HepG2 (cell line): ENCODE data around the gene CDCP2. TPM values are rescaled to one million over a fixed set of nuclear protein-coding genes. Genes with fewer than 3 reads are reported as not detected.

Source experiments
- ATAC-seq: fragments of 200-7000 bp; cut with Tn5 transposase; 3 replicates; pipeline ENCODE4 v1.9.1; 2020; ENCODE audit warnings: mild to moderate bottlenecking, moderate library complexity
- BruUV-seq: library from RNA; stranded (reverse); fragments of 400-500 nt; replicated peaks from 2 replicates; lab custom pipeline; 2021; lab: Mats Ljungman, UMichigan
- CTCF ChIA-PET: fragments of 300-600 bp; formaldehyde crosslinking; extraction: SDS; loops from one replicate; lab custom pipeline; 2021; ENCODE audit warnings: low total read pairs, inconsistent platforms, low intra/inter-chr PET ratio; lab: Yijun Ruan, JAX
- POLR2A ChIA-PET: fragments of 350-600 bp; sonication (Branson Sonifier 250); formaldehyde crosslinking; loops from one replicate; lab custom pipeline; 2020; ENCODE audit warnings: antibody characterized with exemption, inconsistent platforms; lab: Yijun Ruan, JAX
- DNase-seq: peaks from one replicate; pipeline ENCODE4 v3.0.0-alpha.2; 2015; ENCODE audit warnings: low spot score
- FAIRE-seq: peaks from 3 replicates; lab custom pipeline; 2011; peaks lifted over from hg19 to GRCh38; lab: Jason Lieb, UNC
- H2AFZ ChIP-seq: one replicate; pipeline ENCODE4 v1.6.1; 2011; ENCODE audit warnings: low read length, inconsistent platforms
- H3K27ac ChIP-seq: fragments of 300-600 bp; 3 replicates; pipeline ENCODE4 v1.8.0; 2011; ENCODE audit warnings: mixed run types, mild to moderate bottlenecking, mixed read lengths, low read length, inconsistent platforms; ENCODE audit not compliant: insufficient read depth; ENCODE audit errors: extremely low read length
- H3K27me3 ChIP-seq, 2 experiments: fragments of 200-600 bp in 1 of 2; 2 replicates in 1 of 2; 3 replicates in 1 of 2; pipeline versions ENCODE4 v1.6.0 to v1.8.0; 2011; ENCODE audit warnings: low read length in 2 of 2, mild to moderate bottlenecking in 2 of 2, moderate library complexity in 2 of 2, inconsistent platforms in 1 of 2; ENCODE audit not compliant: insufficient read depth in 2 of 2, control insufficient read depth in 1 of 2
- H3K36me3 ChIP-seq, 2 experiments: fragments of 200-600 bp in 1 of 2; replicated peaks in 1 of 2; 2 replicates in 1 of 2; 3 replicates in 1 of 2; pipeline versions ENCODE4 v1.5.1 to v1.8.0; 2011; ENCODE audit warnings: low read length in 2 of 2, inconsistent platforms in 1 of 2; ENCODE audit not compliant: insufficient read depth in 2 of 2, control insufficient read depth in 1 of 2
- H3K4me1 ChIP-seq: 2 replicates; pipeline ENCODE4 v1.5.1; 2012; ENCODE audit warnings: low read length, inconsistent platforms; ENCODE audit not compliant: insufficient read depth
- H3K4me2 ChIP-seq: 2 replicates; pipeline ENCODE4 v1.6.0; 2011; ENCODE audit warnings: low read depth, low read length, inconsistent platforms
- H3K4me3 ChIP-seq, 3 experiments: fragments of 200-600 bp in 1 of 3; sonication (generic), shearing (Covaris generic) in 1 of 3; replicated peaks in 1 of 3; 2 replicates each; pipeline ENCODE4 v1.5.1; 2011 to 2016; ENCODE audit warnings: low read length in 3 of 3, inconsistent platforms in 2 of 3, low read depth in 2 of 3, mild to moderate bottlenecking in 2 of 3, control low read depth in 1 of 3, mixed read lengths in 1 of 3; ENCODE audit not compliant: insufficient read depth in 1 of 3
- H3K79me2 ChIP-seq: one replicate; pipeline ENCODE4 v1.6.1; 2011; ENCODE audit warnings: low read length, inconsistent platforms; ENCODE audit not compliant: insufficient read depth
- H3K9ac ChIP-seq: 2 replicates; pipeline ENCODE4 v1.6.0; 2011; ENCODE audit warnings: mild to moderate bottlenecking, low read depth, low read length, inconsistent platforms; ENCODE audit not compliant: insufficient read depth
- H3K9me3 ChIP-seq: 2 replicates; pipeline ENCODE4 v1.5.1; 2012; ENCODE audit warnings: mild to moderate bottlenecking, low read length
- H4K20me1 ChIP-seq: 2 replicates; pipeline ENCODE4 v1.6.0; 2011; ENCODE audit warnings: inconsistent platforms, mild to moderate bottlenecking, low read length, moderate library complexity; ENCODE audit not compliant: insufficient read depth
- DZIP1 ChIP-seq: sonication (generic); formaldehyde crosslinking; IDR thresholded peaks from 2 replicates; pipeline ENCODE4 v1.5.0; 2020; ENCODE audit warnings: mild to moderate bottlenecking, missing genetic modification reagents
- ELF3 ChIP-seq: IDR thresholded peaks from 2 replicates; pipeline ENCODE4 v1.6.1; 2016; ENCODE audit warnings: missing genetic modification reagents, missing compliant biosample characterization
- FOXA3 ChIP-seq: IDR thresholded peaks from 2 replicates; pipeline ENCODE4 v1.6.1; 2016; ENCODE audit warnings: missing genetic modification reagents, missing compliant biosample characterization
- PREB ChIP-seq: sonication (generic); formaldehyde crosslinking; IDR thresholded peaks from 2 replicates; pipeline ENCODE4 v1.4.0; 2020; ENCODE audit warnings: missing genetic modification reagents
- SMARCE1 ChIP-seq: fragments of 450-650 bp; IDR thresholded peaks from 2 replicates; pipeline ENCODE4 v1.6.1; 2017; ENCODE audit warnings: borderline replicate concordance
- SMC3 ChIP-seq: IDR thresholded peaks from 2 replicates; pipeline ENCODE4 v1.6.1; 2011; ENCODE audit warnings: low read length, improper control_type of control experiment
- SPEN ChIP-seq: sonication (generic); formaldehyde crosslinking; IDR thresholded peaks from 2 replicates; pipeline ENCODE4 v1.5.1; 2020; ENCODE audit warnings: low read depth, mild to moderate bottlenecking, missing genetic modification reagents
- ZNF382 ChIP-seq: sonication (generic); formaldehyde crosslinking; IDR thresholded peaks from 2 replicates; pipeline ENCODE4 v1.5.0; 2020; ENCODE audit warnings: missing genetic modification reagents, mild to moderate bottlenecking, borderline replicate concordance
- WGBS: methylation state at CpG from one replicate; pipeline ENCODE4 v1.1.6; 2017; ENCODE audit warnings: low lambda C conversion rate; 5-methylcytosine and 5-hydroxymethylcytosine counted together
- in situ Hi-C: cut with HindIII; loops from 2 replicates; pipeline ENCODE4 v1.10.0; 2017; ENCODE audit warnings: low pct_unique_long_range_greater_than_20kb; ENCODE audit not compliant: extremely low pct_ligation_motif_present
- intact Hi-C: fragments of 100-400 bp; cut with micrococcal nuclease; formaldehyde crosslinking; loops from one replicate; pipeline ENCODE4 v1.10.0; 2022; ENCODE audit not compliant: unreplicated experiment
- polyA plus RNA-seq, 8 experiments: library from polyadenylated mRNA; depleted of rRNA in 3 of 8; stranded (reverse) in 7 of 8; unstranded in 1 of 8; fragments of >200 nt; fragmentation: Illumina TruSeq in 4 of 8; extraction: Trizol in 4 of 8; gene quantifications; 2 replicates each; pipeline versions ENCODE4 v1.2.1 to v1.2.3, GENCODE V29; 2011 to 2016; ENCODE audit warnings: low read depth in 4 of 8, missing spikeins in 1 of 8, mixed read lengths in 1 of 8; ENCODE audit not compliant: insufficient read depth in 1 of 8
- total RNA-seq, 5 experiments: library from RNA; depleted of rRNA; stranded (reverse); fragments of >200 nt; fragmentation: Illumina TruSeq; extraction: Trizol; gene quantifications; 2 replicates each; pipeline ENCODE4 v1.2.3, GENCODE V29; 2016; ENCODE audit warnings: low read depth in 1 of 5
- TF ChIP-seq, protein P1 (sequence below): sonication (generic); formaldehyde crosslinking; IDR thresholded peaks from 2 replicates; pipeline ENCODE4 v1.5.0; 2020; ENCODE audit warnings: mild to moderate bottlenecking, missing genetic modification reagents, moderate library complexity
- TF ChIP-seq, protein P2 (sequence below): sonication (generic); formaldehyde crosslinking; IDR thresholded peaks from 2 replicates; pipeline ENCODE4 v1.4.0; 2020; ENCODE audit warnings: missing genetic modification reagents, borderline replicate concordance
- TF ChIP-seq, protein P3 (sequence below): sonication (generic); formaldehyde crosslinking; IDR thresholded peaks from 2 replicates; pipeline ENCODE4 v1.4.0; 2020; ENCODE audit warnings: missing genetic modification reagents

The CDCP2 gene
- total and polyA plus RNA-seq, 2 of the 13 experiments (the other 11 are each of a cell fraction or from before 2014, with no cell fraction given), result not detected

DNA sequence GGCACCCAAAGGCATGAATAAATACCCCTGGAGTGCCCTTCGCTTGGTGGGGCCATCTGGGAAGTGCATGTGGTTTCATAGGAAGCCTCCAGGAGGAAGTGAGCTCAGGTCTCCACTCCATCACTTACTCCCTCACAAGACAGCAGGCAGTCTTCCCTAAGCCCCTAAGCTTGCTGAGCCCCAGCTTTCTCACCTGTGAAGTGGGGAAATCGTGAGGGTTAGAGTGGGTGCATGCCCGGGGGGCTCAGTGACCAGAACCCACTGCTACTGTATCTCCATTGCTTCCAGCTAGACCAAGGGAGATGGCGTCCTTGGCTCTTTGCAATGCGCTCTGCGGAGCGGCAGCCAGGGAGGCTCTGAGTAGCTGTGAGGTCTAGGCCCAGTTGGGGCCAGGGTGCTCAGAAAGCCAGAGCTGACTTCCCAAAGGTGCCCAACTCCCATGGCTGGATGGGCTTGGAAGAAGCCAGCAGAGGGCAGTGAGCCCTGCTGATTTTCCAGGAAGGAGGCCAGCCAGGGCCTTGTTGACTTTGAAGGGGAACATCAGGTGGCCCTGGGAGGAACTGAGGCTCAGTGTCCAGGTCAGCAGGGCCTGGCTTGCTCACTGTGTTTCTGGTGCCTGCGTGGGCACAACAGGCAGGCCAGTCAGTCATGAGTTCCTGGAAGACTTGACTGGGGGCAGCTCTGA, 27.3 kb downstream of the CDCP2 start:
- WGBS, result 68% methylated on average over 3 of the region's 8 CpGs
- H4K20me1 ChIP-seq, result no peaks in the 10 kb centered on the region
- no peak overlapping the region for H3K9ac ChIP-seq
- H3K36me3 ChIP-seq, result no peaks in the 10 kb centered on the region
- no TSS peak for BruUV-seq
- DNase-seq (peak; percentile 32), FAIRE-seq (peak; percentile 46), ATAC-seq (peak; percentile 52)
- no peaks in the 10 kb centered on the region for H3K79me2 ChIP-seq
- in situ Hi-C loops, result no loop called here
- H2AFZ ChIP-seq, result no peak overlapping the region
- H3K27me3 ChIP-seq, result peaks cover 6 to 33% of the 10 kb centered on the region in 2 experiments; a peak in 3 of 5 replicates
- no peak overlapping the region for H3K27ac ChIP-seq
- peaks cover 39% of the 10 kb centered on the region for H3K4me1 ChIP-seq
- H3K4me3 ChIP-seq, result no peak overlapping the region
- intact Hi-C loops, result no loop called here
- no peaks in the 10 kb centered on the region for H3K9me3 ChIP-seq
- no peak overlapping the region for H3K4me2 ChIP-seq
- POLR2A ChIA-PET, result interaction anchor here (0.6 kb wide), 1 partner anchor 10 kb away, joined by 3 read pairs; no protein-coding TSS in a partner anchor
- CTCF ChIA-PET, result no interaction called here
- TF ChIP-seq FOXA3 (peak; percentile 81), PREB (no peak), SPEN (CRISPR knock-in tag) (0 out of 2 replicates have a peak, but pooled peaks have one; percentile 25), SMC3 (peak; percentile 43), DZIP1 (CRISPR knock-in tag) (no peak), SMARCE1 (no peak), ELF3 (CRISPR knock-in tag) (peak; percentile 33; the same call in 1 of the 2 replicates), ZNF382 (CRISPR knock-in tag) (no peak)
- TF ChIP-seq, protein P1, sequence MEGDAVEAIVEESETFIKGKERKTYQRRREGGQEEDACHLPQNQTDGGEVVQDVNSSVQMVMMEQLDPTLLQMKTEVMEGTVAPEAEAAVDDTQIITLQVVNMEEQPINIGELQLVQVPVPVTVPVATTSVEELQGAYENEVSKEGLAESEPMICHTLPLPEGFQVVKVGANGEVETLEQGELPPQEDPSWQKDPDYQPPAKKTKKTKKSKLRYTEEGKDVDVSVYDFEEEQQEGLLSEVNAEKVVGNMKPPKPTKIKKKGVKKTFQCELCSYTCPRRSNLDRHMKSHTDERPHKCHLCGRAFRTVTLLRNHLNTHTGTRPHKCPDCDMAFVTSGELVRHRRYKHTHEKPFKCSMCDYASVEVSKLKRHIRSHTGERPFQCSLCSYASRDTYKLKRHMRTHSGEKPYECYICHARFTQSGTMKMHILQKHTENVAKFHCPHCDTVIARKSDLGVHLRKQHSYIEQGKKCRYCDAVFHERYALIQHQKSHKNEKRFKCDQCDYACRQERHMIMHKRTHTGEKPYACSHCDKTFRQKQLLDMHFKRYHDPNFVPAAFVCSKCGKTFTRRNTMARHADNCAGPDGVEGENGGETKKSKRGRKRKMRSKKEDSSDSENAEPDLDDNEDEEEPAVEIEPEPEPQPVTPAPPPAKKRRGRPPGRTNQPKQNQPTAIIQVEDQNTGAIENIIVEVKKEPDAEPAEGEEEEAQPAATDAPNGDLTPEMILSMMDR (CRISPR knock-in tag), result peak; percentile 79
- TF ChIP-seq, protein P2, sequence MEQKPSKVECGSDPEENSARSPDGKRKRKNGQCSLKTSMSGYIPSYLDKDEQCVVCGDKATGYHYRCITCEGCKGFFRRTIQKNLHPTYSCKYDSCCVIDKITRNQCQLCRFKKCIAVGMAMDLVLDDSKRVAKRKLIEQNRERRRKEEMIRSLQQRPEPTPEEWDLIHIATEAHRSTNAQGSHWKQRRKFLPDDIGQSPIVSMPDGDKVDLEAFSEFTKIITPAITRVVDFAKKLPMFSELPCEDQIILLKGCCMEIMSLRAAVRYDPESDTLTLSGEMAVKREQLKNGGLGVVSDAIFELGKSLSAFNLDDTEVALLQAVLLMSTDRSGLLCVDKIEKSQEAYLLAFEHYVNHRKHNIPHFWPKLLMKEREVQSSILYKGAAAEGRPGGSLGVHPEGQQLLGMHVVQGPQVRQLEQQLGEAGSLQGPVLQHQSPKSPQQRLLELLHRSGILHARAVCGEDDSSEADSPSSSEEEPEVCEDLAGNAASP (CRISPR knock-in tag), result no peak
- TF ChIP-seq, protein P3, sequence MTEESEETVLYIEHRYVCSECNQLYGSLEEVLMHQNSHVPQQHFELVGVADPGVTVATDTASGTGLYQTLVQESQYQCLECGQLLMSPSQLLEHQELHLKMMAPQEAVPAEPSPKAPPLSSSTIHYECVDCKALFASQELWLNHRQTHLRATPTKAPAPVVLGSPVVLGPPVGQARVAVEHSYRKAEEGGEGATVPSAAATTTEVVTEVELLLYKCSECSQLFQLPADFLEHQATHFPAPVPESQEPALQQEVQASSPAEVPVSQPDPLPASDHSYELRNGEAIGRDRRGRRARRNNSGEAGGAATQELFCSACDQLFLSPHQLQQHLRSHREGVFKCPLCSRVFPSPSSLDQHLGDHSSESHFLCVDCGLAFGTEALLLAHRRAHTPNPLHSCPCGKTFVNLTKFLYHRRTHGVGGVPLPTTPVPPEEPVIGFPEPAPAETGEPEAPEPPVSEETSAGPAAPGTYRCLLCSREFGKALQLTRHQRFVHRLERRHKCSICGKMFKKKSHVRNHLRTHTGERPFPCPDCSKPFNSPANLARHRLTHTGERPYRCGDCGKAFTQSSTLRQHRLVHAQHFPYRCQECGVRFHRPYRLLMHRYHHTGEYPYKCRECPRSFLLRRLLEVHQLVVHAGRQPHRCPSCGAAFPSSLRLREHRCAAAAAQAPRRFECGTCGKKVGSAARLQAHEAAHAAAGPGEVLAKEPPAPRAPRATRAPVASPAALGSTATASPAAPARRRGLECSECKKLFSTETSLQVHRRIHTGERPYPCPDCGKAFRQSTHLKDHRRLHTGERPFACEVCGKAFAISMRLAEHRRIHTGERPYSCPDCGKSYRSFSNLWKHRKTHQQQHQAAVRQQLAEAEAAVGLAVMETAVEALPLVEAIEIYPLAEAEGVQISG (CRISPR knock-in tag), result 0 out of 2 replicates have a peak, but pooled peaks have one; percentile 20
